Measurements from ENCODE around the gene DNMBP. TPM values are rescaled to one million over a fixed set of nuclear protein-coding genes. Genes with fewer than 3 reads are reported as not detected.

Gene DNMBP
- total RNA-seq, 1 donor, result 62.4 TPM

DNA sequence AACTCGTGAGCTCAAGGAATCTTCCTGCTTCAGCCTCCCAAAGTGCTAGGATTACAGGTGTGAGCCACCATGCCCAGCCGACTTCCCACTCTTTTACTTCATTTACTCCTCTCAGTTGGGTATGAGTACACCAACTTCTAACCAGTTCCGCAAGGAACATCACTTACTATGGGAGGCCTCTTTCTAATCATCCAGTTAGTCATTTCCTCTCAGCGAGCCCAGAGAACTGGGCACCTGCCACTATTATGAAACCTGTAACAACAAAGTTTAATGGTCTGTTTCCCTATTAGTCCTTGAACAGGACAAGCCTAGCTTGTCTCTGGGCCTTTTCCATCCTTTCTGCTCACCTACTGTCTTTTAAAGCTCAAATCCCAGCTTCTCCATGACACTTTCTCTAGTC lies 88.8 kb downstream of the DNMBP start:
- DNase-seq (ENCODE audit: low read depth), result peak; percentile 62
- no peak for TF ChIP-seq CTCF (IDR thresholded peaks at IDR 0.05; ENCODE audit: insufficient read depth, low read length)
- H3K4me3 ChIP-seq (ENCODE audit: low read depth, low read length), result no peak overlapping the region

DNA sequence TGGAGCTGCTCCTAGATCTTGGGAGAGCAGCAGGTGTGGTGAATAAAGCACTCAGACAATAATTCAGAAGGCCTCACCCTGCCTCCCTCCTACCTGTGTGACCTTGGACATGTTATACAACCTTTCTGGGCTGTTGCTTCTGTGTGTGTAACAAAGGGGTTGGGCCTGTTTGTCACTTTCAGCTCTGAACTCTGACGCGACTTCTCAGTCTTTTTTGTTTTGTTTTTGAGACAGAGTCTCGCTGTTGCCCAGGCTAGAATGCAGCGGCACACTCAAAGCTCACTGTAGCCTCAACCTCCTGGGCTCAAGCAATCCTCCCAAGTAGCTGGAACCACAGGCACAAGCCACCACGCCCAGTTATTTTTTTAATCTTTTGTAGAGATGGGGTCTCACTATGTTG lies 89.3 kb downstream of the DNMBP start:
- DNase-seq (ENCODE audit: low read depth), result no peak
- no peak overlapping the region for H3K4me3 ChIP-seq (ENCODE audit: low read depth, low read length)
- TF ChIP-seq CTCF (IDR thresholded peaks at IDR 0.05; ENCODE audit: insufficient read depth, low read length), result no peak

DNA sequence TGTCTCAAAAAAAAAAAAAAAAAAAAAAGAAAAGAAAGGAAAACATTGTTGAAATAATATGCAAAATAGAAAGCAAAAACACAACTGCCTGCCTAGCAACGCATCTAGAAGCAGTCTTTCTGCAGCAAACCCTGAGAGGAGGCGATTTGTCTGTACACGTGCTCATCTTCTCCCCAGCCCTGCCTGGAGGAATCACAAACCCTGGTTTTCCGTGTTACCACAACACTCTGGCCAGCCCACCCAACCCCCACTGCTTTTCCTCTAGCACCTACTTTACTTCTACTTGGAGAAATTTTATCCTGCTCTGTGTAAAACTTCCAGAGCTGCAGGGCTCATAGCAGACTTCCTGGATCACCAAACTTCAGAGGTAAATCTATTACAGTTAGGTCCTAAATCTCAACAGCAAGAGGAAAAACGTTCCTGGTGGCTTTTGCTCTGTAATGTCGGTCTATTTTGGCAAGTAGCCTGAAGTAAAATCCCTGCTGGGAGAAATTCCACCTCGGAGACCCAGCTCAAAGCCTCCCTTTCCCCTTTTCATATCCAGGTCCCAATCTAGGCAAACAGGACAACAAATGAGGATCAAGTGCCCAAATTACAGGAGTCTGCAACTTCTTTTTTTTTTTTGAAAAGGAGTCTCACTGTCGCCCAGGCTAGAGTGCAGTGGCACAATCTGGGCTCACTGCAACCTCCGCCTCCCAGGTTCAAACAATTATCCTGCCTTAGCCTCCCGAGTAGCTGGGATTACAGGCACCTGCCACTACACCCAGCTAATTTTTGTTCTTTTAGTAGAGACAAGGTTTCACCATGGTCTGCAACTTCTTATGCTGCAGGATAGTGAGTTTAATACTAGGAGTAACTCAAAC lies 91.6 kb downstream of the DNMBP start:
- H3K4me3 ChIP-seq (ENCODE audit: low read depth, low read length), result peak overlapping the region; percentile 48
- peak; percentile 61 for DNase-seq (ENCODE audit: low read depth)
- no peak for TF ChIP-seq CTCF (IDR thresholded peaks at IDR 0.05; ENCODE audit: insufficient read depth, low read length)

- no peak for TF ChIP-seq CTCF (IDR thresholded peaks at IDR 0.05; ENCODE audit: insufficient read depth, low read length)
- no peak for DNase-seq (ENCODE audit: low read depth)
- H3K4me3 ChIP-seq (ENCODE audit: low read depth, low read length), result no peak overlapping the region
Observed at GRCh38 chr10:99916776-99917175, 93.0 kb downstream of the DNMBP start.

DNA sequence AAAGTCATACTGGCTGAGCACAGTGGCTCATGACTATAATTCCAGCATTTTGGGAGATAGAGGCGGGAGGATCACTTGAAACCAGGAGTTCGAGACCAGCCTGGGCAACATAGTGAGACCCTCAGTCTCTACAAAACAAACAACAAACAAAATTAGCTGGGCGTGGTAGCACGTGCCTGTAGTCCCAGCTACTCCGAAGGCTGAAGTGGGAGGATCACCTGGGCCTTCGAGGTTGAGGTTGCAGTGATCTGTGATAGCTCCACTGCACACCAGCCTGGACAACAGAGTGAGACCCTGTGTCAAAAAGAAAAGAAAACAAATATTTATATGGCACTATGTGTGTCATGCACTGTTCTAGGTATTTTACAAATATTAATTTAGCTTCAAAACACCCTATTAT lies 94.3 kb downstream of the DNMBP start:
- no peak overlapping the region for H3K4me3 ChIP-seq (ENCODE audit: low read depth, low read length)
- DNase-seq (ENCODE audit: low read depth), result no peak
- no peak for TF ChIP-seq CTCF (IDR thresholded peaks at IDR 0.05; ENCODE audit: insufficient read depth, low read length)

DNA sequence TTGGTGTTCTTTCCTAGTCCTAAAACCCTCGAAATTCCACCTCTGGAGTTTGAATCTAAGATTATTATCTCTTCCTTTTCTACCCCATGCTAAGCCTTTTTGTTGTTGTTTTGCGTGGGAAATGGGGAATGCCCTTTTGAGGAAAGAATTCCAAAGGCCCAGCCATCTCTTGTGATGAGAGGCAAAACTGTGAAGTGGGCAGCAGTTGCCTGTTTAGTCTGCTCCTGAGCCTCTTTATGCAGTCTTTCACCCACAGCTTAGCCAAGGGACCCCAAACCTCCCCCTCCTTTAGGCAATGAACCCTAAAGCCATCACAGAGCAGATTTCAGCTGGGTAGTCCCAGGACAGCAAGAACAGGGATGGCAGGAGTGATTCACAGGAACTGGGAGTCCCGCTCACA lies 95.5 kb downstream of the DNMBP start:
- TF ChIP-seq CTCF (IDR thresholded peaks at IDR 0.05; ENCODE audit: insufficient read depth, low read length), result no peak
- no peak overlapping the region for H3K4me3 ChIP-seq (ENCODE audit: low read depth, low read length)
- no peak for DNase-seq (ENCODE audit: low read depth)
